CD4-positive, alpha-beta memory T cell (primary cell): ENCODE data around the gene TSKS. TPM values are rescaled to one million over a fixed set of nuclear protein-coding genes. Genes with fewer than 3 reads are reported as not detected.
A peak's percentile ranks its signal among the peaks of the same experiment; 100 is the strongest.

Experiments used
- CTCF ChIA-PET: fragments of 350-600 bp; sonication (Branson Sonifier 250); formaldehyde crosslinking; loops from one replicate; lab custom pipeline; 2021; ENCODE audit warnings: inconsistent platforms; ENCODE audit not compliant: partially characterized antibody; lab: Charles Lee
- POLR2A ChIA-PET: fragments of 350-600 bp; sonication (Branson Sonifier 250); formaldehyde crosslinking; loops from one replicate; lab custom pipeline; 2021; ENCODE audit not compliant: partially characterized antibody; lab: Charles Lee
- DNase-seq, 5 donors: peaks; one replicate each; pipeline versions ENCODE4 v3.0.0 to v3.0.0-alpha.2; 2020 to 2022; ENCODE audit warnings: mixed read lengths in 1 of 5
- H3K27ac ChIP-seq: one replicate; pipeline ENCODE4 v1.7.0; 2013; ENCODE audit warnings: low read depth, low read length
- H3K27me3 ChIP-seq: 2 replicates; pipeline ENCODE4 v1.7.0; 2013; ENCODE audit warnings: mild to moderate bottlenecking, low read length, moderate library complexity; ENCODE audit not compliant: insufficient read depth
- H3K36me3 ChIP-seq: 2 replicates; pipeline ENCODE4 v1.7.0; 2013; ENCODE audit warnings: mild to moderate bottlenecking, low read length, moderate library complexity; ENCODE audit not compliant: insufficient read depth
- H3K4me1 ChIP-seq: 2 replicates; pipeline ENCODE4 v1.7.0; 2013; ENCODE audit warnings: mild to moderate bottlenecking, low read length, moderate library complexity; ENCODE audit not compliant: insufficient read depth
- H3K4me3 ChIP-seq, 2 donors: one replicate each; pipeline ENCODE4 v1.7.0; 2013; ENCODE audit warnings: low read length in 2 of 2, mild to moderate bottlenecking in 1 of 2
- H3K9me3 ChIP-seq, 2 donors: one replicate each; pipeline ENCODE4 v1.7.0; 2013; ENCODE audit warnings: low read length in 2 of 2, control low read depth in 1 of 2; ENCODE audit not compliant: control insufficient read depth in 1 of 2
- H3K27ac Mint-ChIP-seq, 7 donors: one replicate each; pipeline ENCODE4 v1.8.0; 2020 to 2021; ENCODE audit warnings: mixed read lengths in 7 of 7, mild to moderate bottlenecking in 6 of 7, inconsistent platforms in 3 of 7, moderate library complexity in 3 of 7
- H3K27me3 Mint-ChIP-seq, 2 donors: one replicate each; pipeline ENCODE4 v1.8.0; 2020 to 2021; ENCODE audit warnings: mixed read lengths in 2 of 2
- H3K36me3 Mint-ChIP-seq, 2 donors: one replicate each; pipeline ENCODE4 v1.8.0; 2020 to 2021; ENCODE audit warnings: mixed read lengths in 2 of 2, inconsistent platforms in 1 of 2, mild to moderate bottlenecking in 1 of 2
- H3K4me1 Mint-ChIP-seq, 4 donors: one replicate each; pipeline ENCODE4 v1.8.0; 2020 to 2021; ENCODE audit warnings: mixed read lengths in 4 of 4, mild to moderate bottlenecking in 1 of 4
- H3K4me3 Mint-ChIP-seq, 8 donors: one replicate each; pipeline ENCODE4 v1.8.0; 2020 to 2021; ENCODE audit warnings: mixed read lengths in 8 of 8, mild to moderate bottlenecking in 7 of 8, moderate library complexity in 6 of 8, inconsistent platforms in 3 of 8
- H3K9me3 Mint-ChIP-seq, 8 donors: one replicate each; pipeline ENCODE4 v1.8.0; 2020 to 2021; ENCODE audit warnings: mixed read lengths in 8 of 8, mild to moderate bottlenecking in 5 of 8, inconsistent platforms in 3 of 8, moderate library complexity in 1 of 8
- intact Hi-C: fragments of 100-400 bp; cut with micrococcal nuclease; formaldehyde crosslinking; loops from one replicate; pipeline ENCODE4 v1.15.1; 2023
- polyA plus RNA-seq, 2 donors: library from polyadenylated mRNA; unstranded; fragments of 300-500 nt; fragmentation: Illumina TruSeq; gene quantifications; one replicate each; pipeline ENCODE4 v1.2.3, GENCODE V29; 2021
- total RNA-seq, 2 experiments: library from RNA; stranded (reverse); gene quantifications; one replicate each; pipeline ENCODE4 v1.2.3, GENCODE V29; 2021

TSKS gene
- total and polyA plus RNA-seq, 4 experiments from 2014 or later, result 0.16 to 1.1 (median 0.73) TPM

DNA sequence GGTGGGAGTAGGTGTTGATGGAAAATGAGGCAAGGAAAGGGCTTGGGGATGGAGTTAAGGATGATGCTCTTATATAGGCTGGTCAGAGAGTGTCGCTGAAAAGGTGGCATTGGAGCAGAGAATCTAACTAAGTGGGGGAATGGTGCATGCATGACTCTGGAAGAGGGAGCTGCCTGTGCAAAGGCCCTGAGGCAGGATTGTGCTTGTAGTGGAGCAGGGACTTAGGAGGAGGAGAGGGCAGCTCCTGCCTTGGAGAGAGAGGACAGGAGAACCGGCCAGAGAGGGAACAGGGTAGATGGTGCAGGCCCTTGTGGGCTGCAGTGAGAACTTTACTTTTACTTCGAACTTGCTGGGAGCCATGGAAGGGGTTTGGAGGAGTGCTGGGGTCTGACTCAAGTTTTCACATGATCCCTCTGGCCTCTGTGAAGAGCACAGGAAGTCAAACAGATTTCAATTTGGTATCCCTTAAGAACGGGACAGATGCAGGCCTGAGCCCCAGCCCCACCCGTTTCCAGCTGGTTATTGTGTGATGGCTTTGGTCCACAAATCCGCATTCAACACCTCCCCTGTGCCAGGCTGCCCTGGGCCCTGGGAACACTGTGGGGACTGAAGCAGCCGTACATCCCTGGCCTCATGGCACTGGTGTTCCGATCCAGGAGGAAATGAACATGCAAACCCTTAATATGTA, 10.7 kb upstream of the TSKS start:
- peak overlapping the region in 1 of 7 donors; percentile 23 for H3K27ac Mint-ChIP-seq
- H3K36me3 Mint-ChIP-seq, result peaks cover 14 to 18% of the 10 kb centered on the region in 2 donors
- Histone ChIP-seq H3K4me3 (no peak overlapping the region), H3K36me3 (no peaks in the 10 kb centered on the region), H3K9me3 (no peaks in the 10 kb centered on the region), H3K4me1 (peaks cover 12% of the 10 kb centered on the region), H3K27ac (no peak overlapping the region), H3K27me3 (no peaks in the 10 kb centered on the region)
- no peak overlapping the region for H3K4me3 Mint-ChIP-seq
- no peak for DNase-seq
- ChIA-PET CTCF (no interaction called here), POLR2A (no interaction called here)
- intact Hi-C loops, result no loop called here
- H3K27me3 Mint-ChIP-seq, result no peaks in the 10 kb centered on the region
- H3K4me1 Mint-ChIP-seq, result peaks cover 17 to 35% (median 21%) of the 10 kb centered on the region in 4 donors
- no peaks in the 10 kb centered on the region for H3K9me3 Mint-ChIP-seq

- H3K4me3 ChIP-seq, result no peak overlapping the region
- no peaks in the 10 kb centered on the region for H3K36me3 ChIP-seq
- POLR2A ChIA-PET, result no interaction called here
- H3K27ac ChIP-seq, result no peak overlapping the region
- peaks cover 24 to 44% (median 29%) of the 10 kb centered on the region in 4 donors for H3K4me1 Mint-ChIP-seq
- no peak overlapping the region for H3K4me3 Mint-ChIP-seq
- no peaks in the 10 kb centered on the region for H3K27me3 ChIP-seq
- DNase-seq, result no peak
- no peaks in the 10 kb centered on the region for H3K27me3 Mint-ChIP-seq
- H3K36me3 Mint-ChIP-seq, result peaks cover 14 to 18% of the 10 kb centered on the region in 2 donors
- H3K9me3 Mint-ChIP-seq, result no peaks in the 10 kb centered on the region
- CTCF ChIA-PET, result interaction anchor here (0.5 kb wide), 1 partner anchor 226 kb away, joined by 4 read pairs; no protein-coding TSS in a partner anchor
- peak overlapping the region in 1 of 7 donors; percentile 36 for H3K27ac Mint-ChIP-seq
- H3K9me3 ChIP-seq, result no peaks in the 10 kb centered on the region
- peaks cover 20% of the 10 kb centered on the region for H3K4me1 ChIP-seq
- intact Hi-C loops, result no loop called here
Measured at GRCh38 chr19:49772850-49773432, 9.8 kb upstream of the TSKS start.

- intact Hi-C loops, result no loop called here
- Histone ChIP-seq H3K9me3 (no peaks in the 10 kb centered on the region), H3K27me3 (no peaks in the 10 kb centered on the region), H3K27ac (no peak overlapping the region), H3K36me3 (no peaks in the 10 kb centered on the region), H3K4me1 (peaks cover 27% of the 10 kb centered on the region), H3K4me3 (no peak overlapping the region)
- ChIA-PET POLR2A (no interaction called here), CTCF (interaction anchor here (1.8 kb wide), 1 partner anchor 54 kb away, joined by 6 read pairs; no protein-coding TSS in a partner anchor)
- Mint-ChIP-seq H3K27ac (peak overlapping the region in 2 of 7 donors; percentile 46 to 89), H3K9me3 (no peaks in the 10 kb centered on the region), H3K4me3 (peak overlapping the region in 1 of 8 donors; percentile 29), H3K27me3 (no peaks in the 10 kb centered on the region), H3K36me3 (peaks cover 14 to 24% of the 10 kb centered on the region in 2 donors), H3K4me1 (peaks cover 31 to 54% (median 37%) of the 10 kb centered on the region in 4 donors)
- DNase-seq, result no peak
Measured at GRCh38 chr19:49771674-49772139, 8.6 kb upstream of the TSKS start.

- Histone ChIP-seq H3K4me3 (no peak overlapping the region), H3K27me3 (no peaks in the 10 kb centered on the region), H3K36me3 (no peaks in the 10 kb centered on the region), H3K27ac (no peak overlapping the region), H3K4me1 (peaks cover 34% of the 10 kb centered on the region), H3K9me3 (no peaks in the 10 kb centered on the region)
- Mint-ChIP-seq H3K36me3 (peaks cover 11 to 29% of the 10 kb centered on the region in 2 donors), H3K4me3 (peak overlapping the region in 1 of 8 donors; percentile 44), H3K4me1 (peaks cover 39 to 60% (median 43%) of the 10 kb centered on the region in 4 donors), H3K27ac (peak overlapping the region in 3 of 7 donors; percentile 31 to 66 (median 36)), H3K27me3 (no peaks in the 10 kb centered on the region), H3K9me3 (no peaks in the 10 kb centered on the region)
- POLR2A ChIA-PET, result no interaction called here
- no peak for DNase-seq
- CTCF ChIA-PET, result interaction anchor here (1.8 kb wide), 1 partner anchor 53 kb away, joined by 6 read pairs; no protein-coding TSS in a partner anchor
- intact Hi-C loops, result no loop called here
Measured at GRCh38 chr19:49770529-49770928, 7.4 kb upstream of the TSKS start.

GRCh38 chr19:49767967-49768581, 5.0 kb upstream of the TSKS start:
- no peaks in the 10 kb centered on the region for H3K27me3 Mint-ChIP-seq
- H3K27ac ChIP-seq, result peak overlapping the region; percentile 80
- ChIA-PET CTCF (interaction anchor here (1.6 to 2.1 kb wide), 2 partner anchors 51 to 96 kb away, joined by 3 to 8 read pairs; no protein-coding TSS in a partner anchor), POLR2A (interaction anchor here (2.1 to 3.5 kb wide), 3 partner anchors 45 to 109 kb away, joined by 9 to 24 read pairs (median 24); partner anchors contain the start of genes AKT1S1, FUZ and TBC1D17)
- H3K36me3 ChIP-seq, result no peaks in the 10 kb centered on the region
- peaks cover 11 to 22% of the 10 kb centered on the region in 2 donors for H3K36me3 Mint-ChIP-seq
- peak overlapping the region in 6 of 7 donors; percentile 85 to 95 (median 90) for H3K27ac Mint-ChIP-seq
- DNase-seq, result no peak
- peak overlapping the region in 1 of 2 donors; percentile 79 for H3K4me3 ChIP-seq
- no peaks in the 10 kb centered on the region for H3K27me3 ChIP-seq
- H3K4me1 ChIP-seq, result peaks cover 36% of the 10 kb centered on the region
- H3K4me1 Mint-ChIP-seq, result peaks cover 34 to 53% (median 38%) of the 10 kb centered on the region in 4 donors
- intact Hi-C loops, result loop anchor here (2.0 to 5.0 kb wide), 3 partner anchors 99 to 176 kb away; partner anchors contain the start of genes PNKP and PRR12
- no peaks in the 10 kb centered on the region for H3K9me3 ChIP-seq
- peak overlapping the region; percentile 91 to 95 (median 92) for H3K4me3 Mint-ChIP-seq
- no peaks in the 10 kb centered on the region for H3K9me3 Mint-ChIP-seq

DNA sequence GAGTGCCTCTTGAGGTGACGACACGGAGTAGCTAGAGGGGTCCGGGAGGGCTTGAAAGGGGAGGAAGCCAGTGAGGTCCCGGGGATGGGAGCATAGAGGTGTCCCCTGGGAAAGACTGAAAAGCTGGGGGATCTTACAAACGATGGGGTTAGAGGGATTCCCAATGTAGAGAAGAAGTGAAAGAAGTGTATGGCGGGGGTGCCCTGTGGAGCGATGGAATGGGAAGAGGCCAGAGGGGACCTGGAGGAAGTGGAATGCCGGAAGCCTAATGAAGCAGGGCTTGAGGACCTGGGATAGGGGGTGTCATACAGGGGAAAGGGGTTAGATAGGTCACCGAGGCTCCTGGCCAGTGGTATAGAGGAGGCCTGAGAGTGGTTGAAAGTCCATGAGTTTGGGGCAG, 4.3 kb upstream of the TSKS start:
- Mint-ChIP-seq H3K27ac (peak overlapping the region; percentile 85 to 95 (median 91)), H3K27me3 (no peaks in the 10 kb centered on the region), H3K36me3 (peaks cover 11 to 18% of the 10 kb centered on the region in 2 donors), H3K4me1 (peaks cover 33 to 48% (median 37%) of the 10 kb centered on the region in 4 donors), H3K4me3 (peak overlapping the region; percentile 91 to 95 (median 92)), H3K9me3 (no peaks in the 10 kb centered on the region)
- no peak for DNase-seq
- no peaks in the 10 kb centered on the region for H3K36me3 ChIP-seq
- ChIA-PET POLR2A (interaction anchor here (1.0 to 3.5 kb wide), 13 partner anchors 46 to 162 kb away, joined by 3 to 24 read pairs (median 5); partner anchors contain the start of genes AKT1S1, ATF5, FUZ and MED25), CTCF (interaction anchor here (1.0 to 2.1 kb wide), 3 partner anchors 50 to 95 kb away, joined by 3 to 8 read pairs (median 3); no protein-coding TSS in a partner anchor)
- peaks cover 36% of the 10 kb centered on the region for H3K4me1 ChIP-seq
- intact Hi-C loops, result loop anchor here (2.0 to 5.0 kb wide), 3 partner anchors 99 to 175 kb away; partner anchors contain the start of genes PNKP and PRR12
- H3K9me3 ChIP-seq, result no peaks in the 10 kb centered on the region
- H3K27ac ChIP-seq, result peak overlapping the region; percentile 80
- no peaks in the 10 kb centered on the region for H3K27me3 ChIP-seq
- H3K4me3 ChIP-seq, result peak overlapping the region; percentile 79 to 84
